NCI-H1105 (cell line): ENCODE results near the gene RAB13.

ENCODE experiments used
- DNase-seq: peaks from one replicate; lab custom pipeline; 2025; lab: John Stamatoyannopoulos, UW

Gene RAB13

GRCh38 chr1:153977250-153978240, 8.6 kb downstream of the RAB13 start, which contains the start of gene JTB:
Gene JTB, minus strand, starts transcription at chr1:153977674. Its CDS starts 422 bp downstream, at chr1:153977252.
- peak; percentile 80 for DNase-seq

- DNase-seq = no peak
These were observed 9.3 kb downstream of the RAB13 start for GRCh38 chr1:153976819-153977249.

- no peak for DNase-seq
These were observed 12.6 kb downstream of the RAB13 start for GRCh38 chr1:153973525-153973924.

- DNase-seq = no peak
These were observed 13.1 kb downstream of the RAB13 start for GRCh38 chr1:153973071-153973470.

- DNase-seq = no peak
These were observed 15.8 kb downstream of the RAB13 start for GRCh38 chr1:153970346-153970745.

GRCh38 chr1:153968972-153969371, 17.2 kb downstream of the RAB13 start:
- DNase-seq = no peak

- no peak for DNase-seq
These were observed 17.7 kb downstream of the RAB13 start for GRCh38 chr1:153968408-153968807.

- DNase-seq = peak; percentile 55
These were observed 18.2 kb downstream of the RAB13 start for GRCh38 chr1:153968000-153968363.

- peak; percentile 98 for DNase-seq
These were observed 18.8 kb downstream of the RAB13 start, which contains the start of gene CREB3L4 for GRCh38 chr1:153967107-153967999. Gene CREB3L4, plus strand, starts transcription at chr1:153967902. Its CDS starts 624 bp downstream, at chr1:153968526.

GRCh38 chr1:153963850-153964331, 22.2 kb downstream of the RAB13 start:
- DNase-seq = peak; percentile 22

GRCh38 chr1:153963030-153963849, 22.9 kb downstream of the RAB13 start, which contains the start of gene SLC39A1:
Gene SLC39A1, minus strand, starts transcription at chr1:153963537. Its CDS starts 822 bp downstream, at chr1:153962715.
- peak; percentile 98 for DNase-seq

GRCh38 chr1:153962088-153963029, 23.8 kb downstream of the RAB13 start:
- no peak for DNase-seq

GRCh38 chr1:153961421-153961820, 24.7 kb downstream of the RAB13 start:
- no peak for DNase-seq

GRCh38 chr1:153960206-153960605, 25.9 kb downstream of the RAB13 start:
- DNase-seq = no peak

GRCh38 chr1:153959454-153959853, 26.7 kb downstream of the RAB13 start:
- no peak for DNase-seq

GRCh38 chr1:153958961-153959260, 27.2 kb downstream of the RAB13 start:
- no peak for DNase-seq

- peak; percentile 99 for DNase-seq
These were observed 27.8 kb downstream of the RAB13 start, which contains the start of gene CRTC2 for GRCh38 chr1:153958111-153958960. Gene CRTC2, minus strand, starts transcription at chr1:153958612. Its CDS starts 115 bp downstream, at chr1:153958497.

GRCh38 chr1:153957744-153958110, 28.4 kb downstream of the RAB13 start:
- DNase-seq = no peak
